ENCODE data around the gene CRY2. TPM values are rescaled to one million over a fixed set of nuclear protein-coding genes. Genes with fewer than 3 reads are reported as not detected.

Gene CRY2
- total and polyA plus RNA-seq, 2 experiments from 2014 or later: 28.3 to 50.5 TPM

DNA sequence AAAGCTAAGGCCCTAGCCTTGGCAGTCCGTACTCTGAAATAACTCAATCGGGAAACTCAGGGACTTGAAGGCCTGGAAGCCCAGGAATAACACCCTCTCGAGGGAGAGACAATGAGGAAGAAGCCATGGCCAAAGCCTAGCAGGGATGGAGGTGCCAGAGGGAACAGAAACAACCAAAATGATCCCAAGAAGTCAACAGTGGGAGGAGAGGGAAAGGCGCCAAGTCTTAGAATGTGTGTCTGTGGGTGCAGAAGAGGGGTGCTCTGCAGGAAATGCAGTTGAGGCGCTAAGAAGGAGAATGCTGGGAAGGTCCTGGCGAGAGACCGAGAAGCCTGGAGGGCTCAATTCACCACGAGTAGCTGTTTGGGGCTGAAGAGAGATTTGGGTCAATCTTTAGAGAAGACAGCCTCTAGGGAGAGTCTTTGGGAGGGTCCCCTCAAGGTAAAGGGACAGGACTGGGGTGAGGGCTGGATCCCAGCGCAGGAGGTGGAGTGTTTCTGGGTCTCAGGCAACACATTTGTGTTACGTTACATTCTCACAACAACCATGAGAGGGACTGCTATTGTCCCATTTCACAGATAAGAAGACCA is 37.4 kb downstream of the CRY2 start:
- TF ChIP-seq CTCF (IDR thresholded peaks at IDR 0.05; ENCODE audit: low read depth, low read length): no peak
- Histone ChIP-seq H3K9me3 (ENCODE audit: low read depth) (no peaks in the 10 kb centered on the region), H3K4me1 (ENCODE audit: low read depth) (no peaks in the 10 kb centered on the region), H3K27me3 (peaks cover 30% of the 10 kb centered on the region), H3K36me3 (peaks cover 9% of the 10 kb centered on the region), H3K27ac (no peak overlapping the region), H3K4me3 (no peak overlapping the region)
- no peak for DNase-seq (ENCODE audit: low read depth in 1 of 2, low spot score in 1 of 2)

GRCh38 chr11:45885274-45885920 is 38.1 kb downstream of the CRY2 start, which contains the start of gene MAPK8IP1:
Gene MAPK8IP1 (plus strand): TSS chr11:45885651. CDS start chr11:45885821, 170 bp downstream.
- H3K27ac ChIP-seq: no peak within 1 kb of the TSS
- peak; percentile 43 to 80 for DNase-seq (ENCODE audit: low read depth in 1 of 2, low spot score in 1 of 2)
- peaks cover 30% of the 10 kb centered on the region for H3K27me3 ChIP-seq
- no peaks in the 10 kb centered on the region for H3K9me3 ChIP-seq (ENCODE audit: low read depth)
- peak within 1 kb of the TSS; percentile 63 for H3K4me3 ChIP-seq
- peaks cover 8% of the 10 kb centered on the region for H3K36me3 ChIP-seq
- no peak for TF ChIP-seq CTCF (IDR thresholded peaks at IDR 0.05; ENCODE audit: low read depth, low read length)
- H3K4me1 ChIP-seq (ENCODE audit: low read depth): no peaks in the 10 kb centered on the region

DNA sequence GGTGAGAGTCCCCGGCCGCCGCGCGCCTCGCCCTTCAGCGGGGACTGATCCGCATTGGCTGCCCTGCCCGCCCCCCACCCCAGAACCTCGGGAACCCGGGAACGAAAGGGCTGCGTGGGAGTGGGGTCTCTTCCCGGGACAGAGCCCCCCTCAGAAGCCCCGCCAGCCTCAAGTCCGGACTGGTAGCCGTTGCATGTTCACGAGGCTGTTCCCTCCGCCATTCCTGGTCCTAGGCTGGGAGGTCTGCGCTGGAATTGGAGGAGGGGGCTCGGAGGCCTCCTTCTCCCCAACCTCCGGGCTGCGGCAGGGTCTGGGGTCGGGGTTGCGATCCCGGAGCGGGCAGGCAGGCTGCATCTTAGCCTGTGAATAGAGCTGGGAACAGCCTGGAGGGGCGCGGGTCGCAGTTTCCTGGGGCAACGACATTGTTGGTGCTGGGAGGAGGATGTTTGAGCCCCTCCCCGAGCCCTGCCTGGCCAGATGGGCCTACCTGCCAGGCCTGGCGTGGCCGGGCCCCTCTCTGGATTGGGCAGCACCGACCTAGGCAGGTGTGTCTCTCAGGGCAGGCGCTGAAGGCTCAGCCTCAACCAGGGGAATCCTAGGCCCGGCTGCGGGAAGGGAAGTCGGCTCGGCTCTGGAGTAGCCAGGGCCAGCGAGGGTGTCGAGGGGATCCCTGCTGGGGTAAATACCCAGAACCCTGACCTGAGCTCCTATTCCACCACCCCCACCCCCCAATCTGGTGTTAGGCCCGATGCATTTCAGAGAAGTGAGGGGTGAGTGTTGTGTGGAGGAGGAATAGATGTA is 38.8 kb downstream of the CRY2 start:
- H3K36me3 ChIP-seq: peaks cover under 1% of the 10 kb centered on the region
- H3K27me3 ChIP-seq: peaks cover 30% of the 10 kb centered on the region
- H3K9me3 ChIP-seq (ENCODE audit: low read depth): no peaks in the 10 kb centered on the region
- H3K4me1 ChIP-seq (ENCODE audit: low read depth): no peaks in the 10 kb centered on the region
- no peak for DNase-seq (ENCODE audit: low read depth in 1 of 2, low spot score in 1 of 2)
- H3K27ac ChIP-seq: no peak overlapping the region
- no peak for TF ChIP-seq CTCF (IDR thresholded peaks at IDR 0.05; ENCODE audit: low read depth, low read length)
- peak overlapping the region; percentile 63 for H3K4me3 ChIP-seq

- H3K4me1 ChIP-seq (ENCODE audit: low read depth): no peaks in the 10 kb centered on the region
- no peaks in the 10 kb centered on the region for H3K36me3 ChIP-seq
- H3K4me3 ChIP-seq: no peak overlapping the region
- H3K9me3 ChIP-seq (ENCODE audit: low read depth): no peaks in the 10 kb centered on the region
- DNase-seq (ENCODE audit: low read depth in 1 of 2, low spot score in 1 of 2): no peak
- no peak overlapping the region for H3K27ac ChIP-seq
- TF ChIP-seq CTCF (IDR thresholded peaks at IDR 0.05; ENCODE audit: low read depth, low read length): no peak
- peaks cover 30% of the 10 kb centered on the region for H3K27me3 ChIP-seq
Observed at GRCh38 chr11:45886816-45887520, 39.7 kb downstream of the CRY2 start.

- no peak for TF ChIP-seq CTCF (IDR thresholded peaks at IDR 0.05; ENCODE audit: low read depth, low read length)
- no peak for DNase-seq (ENCODE audit: low read depth in 1 of 2, low spot score in 1 of 2)
- Histone ChIP-seq H3K36me3 (no peaks in the 10 kb centered on the region), H3K27ac (no peak overlapping the region), H3K4me1 (ENCODE audit: low read depth) (no peaks in the 10 kb centered on the region), H3K9me3 (ENCODE audit: low read depth) (no peaks in the 10 kb centered on the region), H3K27me3 (peaks cover 30% of the 10 kb centered on the region), H3K4me3 (no peak overlapping the region)
Observed at GRCh38 chr11:45887587-45887986, 40.3 kb downstream of the CRY2 start.
